Muscle layer of colon (tissue), 2 donors: Measurements from ENCODE around the gene MEGF6.
"Not testable (repeated sequence)": the region's sequence is repeated elsewhere in the genome, so short reads cannot be mapped to it uniquely, and the experiment has no call there.

Source experiments
- H3K27ac ChIP-seq: one replicate; pipeline ENCODE4 v1.7.0; 2013; ENCODE audit warnings: low read depth, mild to moderate bottlenecking, low read length, moderate library complexity
- H3K27me3 ChIP-seq, 2 donors: one replicate each; pipeline ENCODE4 v1.7.0; 2013; ENCODE audit warnings: low read length in 2 of 2, mild to moderate bottlenecking in 2 of 2; ENCODE audit not compliant: insufficient read depth in 2 of 2, control insufficient read depth in 1 of 2
- H3K36me3 ChIP-seq: one replicate; pipeline ENCODE4 v1.7.0; 2013; ENCODE audit warnings: mild to moderate bottlenecking, low read length; ENCODE audit not compliant: insufficient read depth
- H3K4me1 ChIP-seq: one replicate; pipeline ENCODE4 v1.7.0; 2013; ENCODE audit warnings: mild to moderate bottlenecking, low read length; ENCODE audit not compliant: insufficient read depth
- H3K4me3 ChIP-seq, 2 donors: one replicate each; pipeline ENCODE4 v1.7.0; 2013; ENCODE audit warnings: low read length in 2 of 2, low read depth in 1 of 2, mild to moderate bottlenecking in 1 of 2, moderate library complexity in 1 of 2
- H3K9ac ChIP-seq: one replicate; pipeline ENCODE4 v1.7.0; 2013; ENCODE audit warnings: low read length
- H3K9me3 ChIP-seq: one replicate; pipeline ENCODE4 v1.7.0; 2013; ENCODE audit warnings: mild to moderate bottlenecking, low read length
- donor health status: abdominal sarcoma.
- donor health status: Adenocarcinoma of cecum.

The MEGF6 gene

DNA sequence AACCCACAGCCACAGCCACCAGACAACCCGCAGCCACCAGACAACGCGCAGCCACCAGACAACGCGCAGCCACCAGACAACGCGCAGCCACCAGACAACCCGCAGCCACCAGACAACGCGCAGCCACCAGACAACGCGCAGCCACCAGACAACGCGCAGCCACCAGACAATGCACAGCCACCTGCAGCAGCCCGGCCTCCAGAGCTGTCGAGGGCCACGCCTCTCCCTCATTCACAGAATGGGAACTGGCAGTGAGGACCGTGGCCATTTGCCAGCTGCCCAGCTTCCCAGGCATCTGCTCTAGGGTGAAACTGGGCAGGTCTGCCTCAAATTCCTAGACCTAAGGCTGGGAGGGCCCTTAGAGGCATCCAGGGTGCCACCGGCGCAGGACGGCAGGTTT lies 27.6 kb downstream of the MEGF6 start:
- H3K36me3 ChIP-seq = not testable (repeated sequence)

DNA sequence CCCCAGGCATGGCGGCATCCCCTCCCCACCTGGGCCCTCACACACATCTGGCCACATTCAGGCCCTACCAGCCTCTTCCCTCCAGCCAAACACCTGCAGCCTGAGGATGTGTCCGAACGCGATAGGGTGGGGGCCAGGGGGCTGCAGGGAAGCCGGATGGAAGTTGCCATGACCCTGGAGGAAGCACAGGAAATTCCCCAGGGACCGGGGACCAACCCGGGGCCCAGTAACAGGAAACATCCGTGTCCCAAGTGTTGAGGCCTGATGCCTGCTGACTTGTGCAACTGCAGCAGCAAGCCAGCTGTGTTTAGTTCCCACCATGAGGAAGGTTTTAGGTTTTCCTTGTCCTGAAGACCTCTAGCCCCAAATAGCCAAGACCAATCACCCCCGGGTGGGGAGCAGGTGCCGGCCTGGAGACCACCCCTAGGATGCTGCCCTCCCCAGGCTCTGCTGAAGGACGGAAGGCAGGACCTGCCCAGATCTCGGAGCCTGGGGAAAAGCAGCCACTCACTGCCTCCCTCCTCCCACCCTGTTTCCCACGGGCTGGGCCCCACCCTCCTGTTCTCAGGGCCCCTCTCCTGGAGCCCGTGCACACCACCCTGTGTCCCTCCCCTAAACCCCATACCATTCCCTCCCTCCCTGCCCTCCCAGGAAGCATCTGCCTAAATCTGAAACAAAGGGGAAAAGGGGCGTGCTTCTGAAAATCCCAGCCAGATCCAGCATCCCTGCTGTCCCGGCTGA lies 29.8 kb downstream of the MEGF6 start:
- no peak overlapping the region for H3K27ac ChIP-seq
- H3K9me3 ChIP-seq = no peaks in the 10 kb centered on the region
- no peaks in the 10 kb centered on the region for H3K27me3 ChIP-seq
- H3K4me1 ChIP-seq = no peaks in the 10 kb centered on the region
- H3K36me3 ChIP-seq = no peaks in the 10 kb centered on the region
- H3K9ac ChIP-seq = no peak overlapping the region
- no peak overlapping the region for H3K4me3 ChIP-seq

More for the DNA sequence above, 27.6 kb downstream of the MEGF6 start:
- not testable (repeated sequence) for H3K9ac ChIP-seq, H3K9me3 ChIP-seq, H3K27ac ChIP-seq, H3K4me3 ChIP-seq, H3K4me1 ChIP-seq, H3K27me3 ChIP-seq

DNA sequence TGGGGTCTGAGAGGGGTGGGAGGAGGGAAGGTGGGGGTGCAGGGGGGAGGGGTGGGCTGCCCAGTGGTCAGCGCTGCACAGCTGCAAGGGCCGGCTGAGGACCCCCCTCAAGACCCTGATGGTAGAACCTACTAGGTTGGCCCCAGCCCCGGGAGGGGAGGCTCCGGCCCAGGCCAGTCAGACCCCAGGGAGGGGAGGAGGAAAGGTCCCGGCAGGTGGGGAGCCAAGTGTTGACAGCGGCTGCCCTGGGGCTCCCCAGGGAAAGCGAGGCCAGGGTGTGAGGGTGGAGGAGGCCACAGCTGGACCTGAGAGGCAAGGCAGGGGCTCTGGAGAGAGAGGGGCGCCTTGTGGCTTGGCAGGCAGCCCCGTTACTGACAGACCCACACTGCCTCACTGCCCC lies 31.1 kb downstream of the MEGF6 start:
- Histone ChIP-seq H3K36me3 (no peaks in the 10 kb centered on the region), H3K9me3 (no peaks in the 10 kb centered on the region), H3K4me1 (no peaks in the 10 kb centered on the region), H3K4me3 (no peak overlapping the region), H3K27ac (no peak overlapping the region), H3K27me3 (no peaks in the 10 kb centered on the region), H3K9ac (no peak overlapping the region)

DNA sequence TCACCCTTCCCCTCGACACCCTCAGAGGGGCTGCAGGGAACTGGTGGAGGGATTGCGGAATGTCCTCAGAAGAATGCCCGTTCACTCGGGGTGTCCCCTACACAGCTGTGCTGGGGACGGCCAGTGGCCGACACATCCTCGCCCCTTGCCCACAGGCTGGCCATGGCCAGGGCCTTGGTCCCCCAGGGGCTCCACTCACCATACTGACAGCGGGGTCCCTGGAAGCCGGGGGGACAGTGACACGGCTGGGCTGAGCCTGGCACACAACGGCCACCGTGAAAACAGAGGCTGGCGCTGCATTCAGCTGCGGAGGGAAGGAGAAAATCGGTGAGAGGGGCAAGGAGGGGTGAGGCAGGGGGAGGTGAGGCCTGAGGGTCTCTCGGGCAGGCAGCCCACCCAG lies 31.7 kb downstream of the MEGF6 start:
- H3K9me3 ChIP-seq = no peaks in the 10 kb centered on the region
- no peaks in the 10 kb centered on the region for H3K27me3 ChIP-seq
- no peaks in the 10 kb centered on the region for H3K36me3 ChIP-seq
- no peaks in the 10 kb centered on the region for H3K4me1 ChIP-seq
- H3K27ac ChIP-seq = no peak overlapping the region
- no peak overlapping the region for H3K9ac ChIP-seq
- H3K4me3 ChIP-seq = no peak overlapping the region

DNA sequence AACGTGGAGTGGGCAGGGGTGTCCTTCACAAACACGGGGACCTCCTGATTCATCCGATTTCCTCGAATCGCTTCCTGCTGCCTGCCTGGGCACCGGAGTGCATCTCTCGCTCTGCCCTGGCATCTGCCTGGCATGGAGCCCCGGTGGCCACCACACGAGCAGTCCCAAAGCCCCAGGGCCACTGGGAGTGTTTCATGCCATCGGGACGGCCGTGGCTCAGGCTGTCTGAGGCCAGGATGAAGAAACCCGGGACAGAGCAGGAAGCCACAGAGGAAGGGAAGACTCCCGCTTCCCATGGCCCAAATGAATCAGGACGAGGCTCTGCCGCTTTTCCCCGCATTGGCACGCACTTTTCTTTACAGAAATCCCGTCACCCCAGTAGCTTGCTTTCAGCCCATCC lies 32.4 kb downstream of the MEGF6 start:
- no peaks in the 10 kb centered on the region for H3K9me3 ChIP-seq
- no peak overlapping the region for H3K4me3 ChIP-seq
- no peaks in the 10 kb centered on the region for H3K36me3 ChIP-seq
- no peak overlapping the region for H3K27ac ChIP-seq
- no peaks in the 10 kb centered on the region for H3K27me3 ChIP-seq
- H3K4me1 ChIP-seq = no peaks in the 10 kb centered on the region
- H3K9ac ChIP-seq = no peak overlapping the region

DNA sequence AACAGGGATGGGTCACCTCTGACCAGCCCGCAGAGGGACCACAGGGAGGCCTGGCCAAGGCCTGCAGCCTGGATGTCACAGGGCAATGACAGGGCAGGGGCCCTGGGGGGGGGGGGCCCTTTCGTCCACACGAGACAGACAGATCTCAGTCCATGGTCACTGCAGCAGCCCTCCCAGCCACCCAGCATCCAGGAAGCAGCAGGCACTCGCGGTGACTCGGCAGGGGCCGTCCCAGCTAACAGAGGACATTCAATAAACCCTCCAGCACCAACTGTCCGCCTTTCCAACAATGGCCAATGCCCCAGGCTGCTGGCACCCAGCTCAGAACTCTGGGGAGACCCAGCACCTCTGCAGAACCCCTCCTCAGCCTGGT lies 32.9 kb downstream of the MEGF6 start:
- H3K27me3 ChIP-seq = no peaks in the 10 kb centered on the region
- H3K4me1 ChIP-seq = no peaks in the 10 kb centered on the region
- no peak overlapping the region for H3K4me3 ChIP-seq
- no peaks in the 10 kb centered on the region for H3K9me3 ChIP-seq
- H3K36me3 ChIP-seq = no peaks in the 10 kb centered on the region
- H3K27ac ChIP-seq = no peak overlapping the region
- no peak overlapping the region for H3K9ac ChIP-seq

DNA sequence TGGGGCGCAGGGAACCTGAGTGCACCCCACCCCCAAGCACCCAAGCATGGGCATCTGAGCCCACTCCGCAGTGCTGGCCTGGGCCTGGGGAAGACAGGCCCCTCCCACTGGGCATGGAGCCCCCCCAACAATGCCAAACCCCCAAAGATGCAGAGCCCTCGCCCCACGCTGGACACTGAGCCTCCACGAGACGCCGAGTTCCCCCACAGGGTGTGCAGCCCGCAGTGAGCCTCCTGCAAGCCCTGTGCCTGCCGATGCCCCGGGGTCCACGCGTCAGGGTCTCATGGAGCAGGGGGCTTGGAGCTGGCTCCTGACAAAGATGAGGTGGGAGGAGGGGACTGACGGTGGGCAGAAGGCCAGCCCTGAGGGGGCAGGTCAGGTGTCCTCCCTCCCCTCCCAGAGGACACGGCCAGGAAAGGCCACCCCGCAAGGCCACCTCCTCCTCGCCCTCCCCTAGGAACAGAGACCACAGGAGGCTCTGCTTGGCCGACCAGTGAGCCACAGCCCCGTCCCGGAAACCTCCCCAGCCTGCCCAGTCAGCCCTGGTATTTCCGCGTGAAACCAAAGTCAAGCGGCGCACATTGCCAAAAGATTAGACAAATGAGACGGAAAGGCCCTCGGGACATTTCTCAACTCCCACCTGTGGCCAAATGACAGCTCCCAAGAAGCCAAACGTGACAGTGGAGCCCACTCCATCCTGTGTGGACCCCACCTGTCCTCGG lies 33.4 kb downstream of the MEGF6 start:
- Histone ChIP-seq H3K27ac (no peak overlapping the region), H3K27me3 (no peaks in the 10 kb centered on the region), H3K4me1 (peaks cover 2% of the 10 kb centered on the region), H3K36me3 (no peaks in the 10 kb centered on the region), H3K4me3 (no peak overlapping the region), H3K9me3 (no peaks in the 10 kb centered on the region), H3K9ac (no peak overlapping the region)

DNA sequence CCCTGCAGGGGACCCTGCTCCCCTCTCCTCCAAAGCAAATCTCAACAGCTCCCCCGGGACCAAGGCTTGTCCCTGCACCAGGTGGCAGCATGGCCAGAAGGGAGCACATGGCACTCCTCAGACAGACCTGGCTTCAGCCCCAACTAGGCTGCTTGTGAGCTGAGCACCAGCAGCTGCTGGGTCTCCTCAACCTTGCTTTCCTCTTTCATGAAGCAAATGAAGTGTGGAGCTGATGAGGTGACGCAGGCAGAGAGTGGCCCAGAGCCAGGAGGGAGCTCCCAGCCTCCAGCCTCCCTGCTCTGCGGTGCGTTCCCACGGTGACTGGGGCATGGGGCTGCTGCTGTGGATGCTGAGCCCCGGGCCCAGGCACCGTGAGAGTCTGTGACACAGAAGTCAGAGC lies 34.0 kb downstream of the MEGF6 start:
- no peaks in the 10 kb centered on the region for H3K9me3 ChIP-seq
- no peaks in the 10 kb centered on the region for H3K27me3 ChIP-seq
- no peak overlapping the region for H3K27ac ChIP-seq
- no peak overlapping the region for H3K4me3 ChIP-seq
- H3K9ac ChIP-seq = no peak overlapping the region
- H3K36me3 ChIP-seq = no peaks in the 10 kb centered on the region
- peaks cover 3% of the 10 kb centered on the region for H3K4me1 ChIP-seq

DNA sequence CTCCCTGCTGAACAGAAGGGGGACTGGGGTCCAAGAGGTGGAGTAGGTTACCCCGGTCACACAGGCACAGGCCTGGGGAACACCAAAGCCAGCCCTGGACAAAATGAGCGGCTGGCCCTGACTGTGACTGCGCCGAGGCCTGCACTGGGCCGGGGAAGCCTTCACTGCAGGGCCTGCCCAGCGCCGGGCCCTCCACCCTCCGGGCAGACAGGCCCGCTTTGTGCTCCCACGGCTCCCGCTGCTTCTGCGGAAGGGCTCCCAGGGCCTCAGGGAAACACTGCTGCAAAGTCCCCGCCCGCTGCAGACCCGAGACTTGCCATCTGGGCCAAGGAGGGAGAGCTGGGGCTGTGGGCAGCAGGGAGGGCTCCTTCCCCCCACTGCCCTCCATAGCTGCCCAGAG lies 35.3 kb downstream of the MEGF6 start:
- Histone ChIP-seq H3K4me1 (peaks cover 3% of the 10 kb centered on the region), H3K27ac (no peak overlapping the region), H3K27me3 (no peaks in the 10 kb centered on the region), H3K9me3 (no peaks in the 10 kb centered on the region), H3K4me3 (no peak overlapping the region), H3K9ac (no peak overlapping the region), H3K36me3 (no peaks in the 10 kb centered on the region)

DNA sequence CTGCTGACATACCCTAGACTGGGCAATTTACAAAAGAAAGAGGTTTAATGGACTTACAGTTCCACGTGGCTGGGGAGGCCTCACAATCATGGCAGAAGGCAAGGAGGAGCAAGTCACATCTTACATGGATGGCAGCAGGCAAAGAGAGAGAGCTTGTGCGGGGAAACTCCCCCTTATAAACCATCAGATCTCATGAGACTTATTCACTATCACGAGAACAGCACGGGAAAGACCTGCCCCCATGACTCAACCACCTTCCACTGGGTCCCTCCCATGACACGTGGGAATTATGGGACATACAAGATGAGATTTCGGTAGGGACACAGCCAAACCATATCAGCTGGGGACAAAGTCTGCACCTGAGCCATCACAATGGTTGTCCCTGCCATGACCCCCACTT lies 35.8 kb downstream of the MEGF6 start:
- not testable (repeated sequence) for H3K9me3 ChIP-seq, H3K36me3 ChIP-seq, H3K9ac ChIP-seq, H3K27me3 ChIP-seq, H3K4me1 ChIP-seq, H3K4me3 ChIP-seq, H3K27ac ChIP-seq

DNA sequence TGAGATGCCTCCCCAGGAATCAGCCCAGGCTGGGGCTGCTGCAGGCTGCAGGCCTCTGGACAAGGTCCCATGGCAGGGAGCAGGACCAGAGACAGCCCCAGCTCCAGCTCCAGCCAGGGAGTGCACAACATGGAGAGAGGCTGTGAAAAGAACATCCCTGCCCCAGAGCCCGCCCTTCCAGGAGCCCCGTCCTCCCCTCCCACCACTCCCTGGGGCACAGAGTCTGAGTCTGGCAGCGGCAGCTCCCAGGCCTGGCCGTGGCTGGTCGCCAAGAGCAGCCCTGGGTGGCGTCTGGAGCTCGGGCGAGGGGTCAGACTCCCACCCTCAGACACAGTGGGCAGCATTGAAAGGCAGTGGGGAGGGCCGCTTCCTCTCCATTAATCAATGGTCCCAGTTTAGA lies 37.8 kb downstream of the MEGF6 start:
- no peaks in the 10 kb centered on the region for H3K9me3 ChIP-seq
- no peak overlapping the region for H3K9ac ChIP-seq
- H3K4me1 ChIP-seq = peaks cover 3% of the 10 kb centered on the region
- H3K4me3 ChIP-seq = no peak overlapping the region
- no peak overlapping the region for H3K27ac ChIP-seq
- no peaks in the 10 kb centered on the region for H3K27me3 ChIP-seq
- H3K36me3 ChIP-seq = no peaks in the 10 kb centered on the region

DNA sequence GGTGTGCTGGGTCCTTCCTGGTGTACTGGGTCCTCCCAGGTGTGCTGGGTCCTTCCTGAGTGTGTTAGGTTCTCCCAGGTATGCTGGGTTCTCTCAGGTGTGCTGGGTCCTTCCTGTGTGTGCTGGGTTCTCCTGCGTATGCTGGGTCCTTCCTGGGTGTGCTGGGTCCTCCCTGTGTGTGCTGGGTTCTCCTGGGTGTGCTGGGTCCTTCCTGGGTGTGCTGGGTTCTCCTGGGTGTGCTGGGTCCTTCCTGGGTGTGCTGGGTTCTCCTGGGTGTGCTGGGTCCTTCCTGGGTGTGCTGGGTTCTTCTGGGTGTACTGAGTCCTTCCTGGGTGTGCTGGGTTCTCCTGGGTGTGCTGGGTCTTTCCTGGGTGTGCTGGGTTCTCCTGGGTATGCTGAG lies 38.7 kb downstream of the MEGF6 start:
- H3K27me3 ChIP-seq, H3K9ac ChIP-seq, H3K4me1 ChIP-seq, H3K27ac ChIP-seq, H3K9me3 ChIP-seq, H3K4me3 ChIP-seq, H3K36me3 ChIP-seq: not testable (repeated sequence)
